ENCODE measurements around the gene ADAMTS8. TPM values are rescaled to one million over a fixed set of nuclear protein-coding genes. Genes with fewer than 3 reads are reported as not detected.

ADAMTS8 gene
- total RNA-seq, 1 experiment from 2014 or later = 0.15 TPM

- Histone ChIP-seq H3K36me3 (ENCODE audit: control insufficient read depth, insufficient read depth, low read length) (no peaks in the 10 kb centered on the region), H3K27me3 (ENCODE audit: control insufficient read depth, insufficient read depth, low read length) (no peaks in the 10 kb centered on the region), H3K9me3 (ENCODE audit: control insufficient read depth, insufficient read depth, low read depth, low read length) (no peaks in the 10 kb centered on the region), H3K4me3 (ENCODE audit: low read depth in 2 of 2, low read length in 2 of 2) (no peak overlapping the region), H3K4me1 (ENCODE audit: control insufficient read depth, insufficient read depth, low read length) (peaks cover 13% of the 10 kb centered on the region), H3K27ac (ENCODE audit: low read length) (peak overlapping the region; percentile 93)
- no TSS peak for BruUV-seq (replicated peaks)
- DNase-seq (ENCODE audit: low read depth, low spot score) (no peak), ATAC-seq (no peak)
- TF ChIP-seq REST (IDR thresholded peaks at IDR 0.05; ENCODE audit: insufficient read depth in 1 of 2, low read depth in 2 of 2, low read length in 1 of 2) (no peak), POLR2AphosphoS5 (IDR thresholded peaks at IDR 0.05; ENCODE audit: low read depth, low read length) (no peak), CTCF (IDR thresholded peaks at IDR 0.05) (no peak), SIN3A (IDR thresholded peaks at IDR 0.05; ENCODE audit: borderline replicate concordance, insufficient read depth, low read depth, low read length) (no peak), TCF7L2 (IDR thresholded peaks at IDR 0.05; ENCODE audit: low read depth, low read length) (no peak)
- intact Hi-C loops (cut with micrococcal nuclease; ENCODE audit: unreplicated experiment) = loop anchor here (1.0 kb wide), 2 partner anchors 392 to 427 kb away; no protein-coding TSS in a partner anchor
- in situ Hi-C loops (cut with HindIII; ENCODE audit: low pct_unique_long_range_greater_than_20kb, low sequenced_read_pairs) = no loop called here
- POLR2A ChIA-PET = no interaction called here
- CTCF ChIA-PET = interaction anchor here (1.5 to 1.9 kb wide), 3 partner anchors 392 to 427 kb away, joined by 3 to 9 read pairs (median 6); no protein-coding TSS in a partner anchor
These were observed 7.3 kb upstream of the ADAMTS8 start for GRCh38 chr11:130435671-130436070.

- POLR2A ChIA-PET = no interaction called here
- no peaks in the 10 kb centered on the region for H3K36me3 ChIP-seq (ENCODE audit: control insufficient read depth, insufficient read depth, low read length)
- ATAC-seq (peak; percentile 91), DNase-seq (ENCODE audit: low read depth, low spot score) (peak; percentile 85)
- H3K4me1 ChIP-seq (ENCODE audit: control insufficient read depth, insufficient read depth, low read length) = peaks cover 13% of the 10 kb centered on the region
- no TSS peak for BruUV-seq (replicated peaks)
- H3K27me3 ChIP-seq (ENCODE audit: control insufficient read depth, insufficient read depth, low read length) = peaks cover 3% of the 10 kb centered on the region
- intact Hi-C loops (cut with micrococcal nuclease; ENCODE audit: unreplicated experiment) (loop anchor here (1.0 kb wide), 2 partner anchors 393 to 428 kb away; no protein-coding TSS in a partner anchor), in situ Hi-C loops (cut with HindIII; ENCODE audit: low pct_unique_long_range_greater_than_20kb, low sequenced_read_pairs) (no loop called here)
- peak overlapping the region; percentile 93 for H3K27ac ChIP-seq (ENCODE audit: low read length)
- CTCF ChIA-PET = interaction anchor here (0.6 to 1.9 kb wide), 7 partner anchors 37 to 471 kb away, joined by 3 to 9 read pairs (median 3); no protein-coding TSS in a partner anchor
- TF ChIP-seq POLR2AphosphoS5 (IDR thresholded peaks at IDR 0.05; ENCODE audit: low read depth, low read length) (no peak), REST (IDR thresholded peaks at IDR 0.05; ENCODE audit: insufficient read depth in 1 of 2, low read depth in 2 of 2, low read length in 1 of 2) (no peak), CTCF (IDR thresholded peaks at IDR 0.05) (peak; percentile 97), TCF7L2 (IDR thresholded peaks at IDR 0.05; ENCODE audit: low read depth, low read length) (no peak), SIN3A (IDR thresholded peaks at IDR 0.05; ENCODE audit: borderline replicate concordance, insufficient read depth, low read depth, low read length) (no peak)
- no peaks in the 10 kb centered on the region for H3K9me3 ChIP-seq (ENCODE audit: control insufficient read depth, insufficient read depth, low read depth, low read length)
- peak overlapping the region; percentile 72 to 99 for H3K4me3 ChIP-seq (ENCODE audit: low read depth in 2 of 2, low read length in 2 of 2)
These were observed 6.3 kb upstream of the ADAMTS8 start for GRCh38 chr11:130434521-130435223.
